HL-60 (cell line): ENCODE results near the gene MAPRE3.

Experiments used
- DNase-seq, 2 experiments: peaks; one replicate each; pipeline ENCODE4 v3.0.0-alpha.2; 2010 to 2020; ENCODE audit warnings: low read depth in 1 of 2, low spot score in 1 of 2
- H3K27ac ChIP-seq: fragments of 250-450 bp; sonication (Bioruptor Pico); replicated peaks from 2 replicates; pipeline ENCODE4 v1.5.1; 2020; ENCODE audit warnings: mild to moderate bottlenecking, moderate library complexity
- H3K27me3 ChIP-seq: fragments of 250-450 bp; sonication (Bioruptor Pico); 2 replicates; pipeline ENCODE4 v1.5.1; 2021; ENCODE audit warnings: mild to moderate bottlenecking, moderate library complexity; ENCODE audit not compliant: insufficient read depth, poor library complexity, severe bottlenecking
- H3K4me3 ChIP-seq: replicated peaks from 2 replicates; pipeline ENCODE4 v1.5.1; 2011; ENCODE audit warnings: mild to moderate bottlenecking, control low read depth, low read length; ENCODE audit not compliant: insufficient read depth
- CTCF ChIP-seq: IDR thresholded peaks from one replicate; pipeline ENCODE4 v1.5.1; 2011; ENCODE audit warnings: low read length, control low read depth, inconsistent platforms; ENCODE audit not compliant: insufficient read depth
- GABPA ChIP-seq: IDR thresholded peaks from 2 replicates; pipeline ENCODE4 v1.6.1; 2012; ENCODE audit warnings: low read depth
- POLR2AphosphoS5 ChIP-seq: IDR thresholded peaks from 2 replicates; pipeline ENCODE4 v1.6.1; 2012; ENCODE audit warnings: low read depth
- REST ChIP-seq: IDR thresholded peaks from 2 replicates; pipeline ENCODE4 v1.6.1; 2012; ENCODE audit warnings: low read depth; ENCODE audit not compliant: insufficient replicate concordance
- SPI1 ChIP-seq: IDR thresholded peaks from 2 replicates; pipeline ENCODE4 v1.6.1; 2012; ENCODE audit warnings: low read depth, mild to moderate bottlenecking, borderline replicate concordance

The MAPRE3 gene

GRCh38 chr2:26934985-26935384 lies 35.5 kb upstream of the MAPRE3 start:
- no peaks in the 10 kb centered on the region for H3K27me3 ChIP-seq

GRCh38 chr2:26936855-26937254 lies 33.6 kb upstream of the MAPRE3 start:
- no peak overlapping the region for H3K4me3 ChIP-seq
- H3K27me3 ChIP-seq = no peaks in the 10 kb centered on the region
- no peak for DNase-seq
- TF ChIP-seq POLR2AphosphoS5 = no peak
- no peak for TF ChIP-seq CTCF
- TF ChIP-seq SPI1 = no peak
- no peak for TF ChIP-seq REST
- no peak for TF ChIP-seq GABPA
- H3K27ac ChIP-seq = no peak overlapping the region

More at GRCh38 chr2:26934985-26935384, 35.5 kb upstream of the MAPRE3 start:
- no peak for DNase-seq
- no peak overlapping the region for H3K27ac ChIP-seq
- TF ChIP-seq SPI1 = no peak
- TF ChIP-seq REST = no peak
- TF ChIP-seq GABPA = no peak
- H3K4me3 ChIP-seq = no peak overlapping the region

- no peak for DNase-seq
- no peak overlapping the region for H3K27ac ChIP-seq
- H3K27me3 ChIP-seq = peaks cover 2% of the 10 kb centered on the region
- H3K4me3 ChIP-seq = no peak overlapping the region
- no peak for TF ChIP-seq SPI1
- TF ChIP-seq REST = no peak
- no peak for TF ChIP-seq CTCF
- TF ChIP-seq POLR2AphosphoS5 = no peak
- TF ChIP-seq GABPA = no peak
Observed at GRCh38 chr2:26938399-26939118, 31.9 kb upstream of the MAPRE3 start.
